HepG2 (cell line): ENCODE results near the gene KLHL36. TPM values are rescaled to one million over a fixed set of nuclear protein-coding genes. Genes with fewer than 3 reads are reported as not detected.

Experiments
- ATAD3A ChIP-seq: sonication (generic); formaldehyde crosslinking; IDR thresholded peaks from 2 replicates; pipeline ENCODE4 v1.4.0; 2020; ENCODE audit warnings: missing genetic modification reagents
- GABPA ChIP-seq, 2 experiments: IDR thresholded peaks; 2 replicates each; pipeline ENCODE4 v1.6.1; 2011 to 2016; ENCODE audit warnings: low read depth in 2 of 2, low read length in 1 of 2, missing biosample characterization in 1 of 2, missing genetic modification characterization in 1 of 2
- GLI4 ChIP-seq: sonication (generic); formaldehyde crosslinking; IDR thresholded peaks from 2 replicates; pipeline ENCODE4 v1.5.1; 2020; ENCODE audit warnings: missing genetic modification reagents, mild to moderate bottlenecking, moderate library complexity, borderline replicate concordance
- GPN1 ChIP-seq: sonication (generic); formaldehyde crosslinking; IDR thresholded peaks from 2 replicates; pipeline ENCODE4 v1.5.1; 2020; ENCODE audit warnings: missing genetic modification reagents, borderline replicate concordance
- KDM2A ChIP-seq: sonication (generic); formaldehyde crosslinking; IDR thresholded peaks from 2 replicates; pipeline ENCODE4 v1.4.0; 2020; ENCODE audit warnings: low read depth, missing genetic modification reagents, borderline replicate concordance
- MED1 ChIP-seq: sonication (generic); formaldehyde crosslinking; IDR thresholded peaks from 2 replicates; pipeline ENCODE4 v1.4.0; 2020; ENCODE audit warnings: missing genetic modification reagents
- MED8 ChIP-seq: sonication (generic); formaldehyde crosslinking; IDR thresholded peaks from 2 replicates; pipeline ENCODE4 v1.8.1; 2023; ENCODE audit warnings: mild to moderate bottlenecking, missing genetic modification reagents; ENCODE audit not compliant: insufficient replicate concordance
- PAF1 ChIP-seq: IDR thresholded peaks from 2 replicates; pipeline ENCODE4 v1.6.1; 2016; ENCODE audit warnings: missing genetic modification reagents, missing compliant biosample characterization
- RFXAP ChIP-seq: sonication (generic); formaldehyde crosslinking; IDR thresholded peaks from 2 replicates; pipeline ENCODE4 v1.4.0; 2020; ENCODE audit warnings: missing genetic modification reagents, borderline replicate concordance
- TAF1 ChIP-seq: sonication (generic); formaldehyde crosslinking; IDR thresholded peaks from 2 replicates; pipeline ENCODE4 v1.4.0; 2020; ENCODE audit warnings: missing genetic modification reagents
- THAP7 ChIP-seq: sonication (generic); formaldehyde crosslinking; IDR thresholded peaks from 2 replicates; pipeline ENCODE4 v1.8.1; 2023; ENCODE audit warnings: mild to moderate bottlenecking, missing genetic modification reagents
- ZBTB38 ChIP-seq: sonication (generic); formaldehyde crosslinking; IDR thresholded peaks from 2 replicates; pipeline ENCODE4 v1.5.1; 2020; ENCODE audit warnings: mild to moderate bottlenecking, missing genetic modification reagents
- ZFP82 ChIP-seq: sonication (generic); formaldehyde crosslinking; IDR thresholded peaks from 2 replicates; pipeline ENCODE4 v1.5.1; 2020; ENCODE audit warnings: mild to moderate bottlenecking, missing genetic modification reagents, borderline replicate concordance
- ZMYM4 ChIP-seq: sonication (generic); formaldehyde crosslinking; IDR thresholded peaks from 2 replicates; pipeline ENCODE4 v1.8.1; 2023; ENCODE audit warnings: mild to moderate bottlenecking, missing genetic modification reagents
- ZNF207 ChIP-seq: fragments of 450-650 bp; IDR thresholded peaks from 2 replicates; pipeline ENCODE4 v1.6.1; 2016; ENCODE audit warnings: antibody characterized with exemption, borderline replicate concordance
- ZNF292 ChIP-seq: sonication (generic); formaldehyde crosslinking; IDR thresholded peaks from 2 replicates; pipeline ENCODE4 v1.8.1; 2022; ENCODE audit warnings: mild to moderate bottlenecking, low read depth, missing genetic modification reagents, borderline replicate concordance
- ZNF564 ChIP-seq: sonication (generic); formaldehyde crosslinking; IDR thresholded peaks from 2 replicates; pipeline ENCODE4 v1.8.1; 2023; ENCODE audit warnings: mild to moderate bottlenecking, missing genetic modification reagents
- ZNF570 ChIP-seq: sonication (generic); formaldehyde crosslinking; IDR thresholded peaks from 2 replicates; pipeline ENCODE4 v1.4.0; 2020; ENCODE audit warnings: mild to moderate bottlenecking, missing genetic modification reagents, borderline replicate concordance
- ZNF580 ChIP-seq: IDR thresholded peaks from 2 replicates; pipeline ENCODE4 v1.6.1; 2016; ENCODE audit warnings: low read depth, borderline replicate concordance
- ZNF616 ChIP-seq: sonication (generic); formaldehyde crosslinking; IDR thresholded peaks from 2 replicates; pipeline ENCODE4 v1.5.0; 2020; ENCODE audit warnings: low read depth, mild to moderate bottlenecking, missing genetic modification reagents
- ZSCAN29 ChIP-seq: sonication (generic); formaldehyde crosslinking; conservative IDR thresholded peaks from 2 replicates; pipeline ENCODE4 v1.4.0; 2020; ENCODE audit warnings: mild to moderate bottlenecking, missing genetic modification reagents
- ZSCAN31 ChIP-seq: sonication (generic); formaldehyde crosslinking; IDR thresholded peaks from 2 replicates; pipeline ENCODE4 v1.5.0; 2020; ENCODE audit warnings: low read depth, mild to moderate bottlenecking, missing genetic modification reagents
- polyA plus RNA-seq, 8 experiments: library from polyadenylated mRNA; depleted of rRNA in 3 of 8; stranded (reverse) in 7 of 8; unstranded in 1 of 8; fragments of >200 nt; fragmentation: Illumina TruSeq in 4 of 8; extraction: Trizol in 4 of 8; gene quantifications; 2 replicates each; pipeline versions ENCODE4 v1.2.1 to v1.2.3, GENCODE V29; 2011 to 2016; ENCODE audit warnings: low read depth in 4 of 8, missing spikeins in 1 of 8, mixed read lengths in 1 of 8; ENCODE audit not compliant: insufficient read depth in 1 of 8
- total RNA-seq, 5 experiments: library from RNA; depleted of rRNA; stranded (reverse); fragments of >200 nt; fragmentation: Illumina TruSeq; extraction: Trizol; gene quantifications; 2 replicates each; pipeline ENCODE4 v1.2.3, GENCODE V29; 2016; ENCODE audit warnings: low read depth in 1 of 5
- TF ChIP-seq, protein P1 (sequence below): sonication (generic); formaldehyde crosslinking; IDR thresholded peaks from 2 replicates; pipeline ENCODE4 v1.4.0; 2020; ENCODE audit warnings: missing genetic modification reagents
- TF ChIP-seq, protein P2 (sequence below): fragments of 450-650 bp; IDR thresholded peaks from 2 replicates; pipeline ENCODE4 v1.6.1; 2017

The KLHL36 gene
- total and polyA plus RNA-seq, 2 of the 13 experiments (the other 11 are each of a cell fraction or from before 2014, with no cell fraction given) = 24.3 to 26.0 TPM

GRCh38 chr16:84599521-84600202, 48.6 kb upstream of the KLHL36 start (continued):
- no peak for TF ChIP-seq ZMYM4
- TF ChIP-seq PAF1 (CRISPR knock-in tag) = no peak
- TF ChIP-seq GLI4 = no peak
- no peak for TF ChIP-seq TAF1
- peak; percentile 82 for TF ChIP-seq MED1 (CRISPR knock-in tag)
- no peak for TF ChIP-seq KDM2A
- TF ChIP-seq ZSCAN29 = peak; percentile 91; the same call in 1 of the 2 replicates
- no peak for TF ChIP-seq ATAD3A (CRISPR knock-in tag)
- TF ChIP-seq ZNF580 = peak; percentile 24; the same call in 1 of the 2 replicates
- TF ChIP-seq ZNF616 (CRISPR knock-in tag) = no peak
- no peak for TF ChIP-seq GPN1 (CRISPR knock-in tag)
- no peak for TF ChIP-seq ZNF570
- TF ChIP-seq ZBTB38 (CRISPR knock-in tag) = no peak
- TF ChIP-seq THAP7 (CRISPR knock-in tag) = peak; percentile 62; the same call in 1 of the 2 replicates
- 0 out of 2 replicates have a peak, but pooled peaks have one; percentile 26 for TF ChIP-seq ZNF564 (CRISPR knock-in tag)
- TF ChIP-seq MED8 (CRISPR knock-in tag) = no peak
- TF ChIP-seq, protein P1, sequence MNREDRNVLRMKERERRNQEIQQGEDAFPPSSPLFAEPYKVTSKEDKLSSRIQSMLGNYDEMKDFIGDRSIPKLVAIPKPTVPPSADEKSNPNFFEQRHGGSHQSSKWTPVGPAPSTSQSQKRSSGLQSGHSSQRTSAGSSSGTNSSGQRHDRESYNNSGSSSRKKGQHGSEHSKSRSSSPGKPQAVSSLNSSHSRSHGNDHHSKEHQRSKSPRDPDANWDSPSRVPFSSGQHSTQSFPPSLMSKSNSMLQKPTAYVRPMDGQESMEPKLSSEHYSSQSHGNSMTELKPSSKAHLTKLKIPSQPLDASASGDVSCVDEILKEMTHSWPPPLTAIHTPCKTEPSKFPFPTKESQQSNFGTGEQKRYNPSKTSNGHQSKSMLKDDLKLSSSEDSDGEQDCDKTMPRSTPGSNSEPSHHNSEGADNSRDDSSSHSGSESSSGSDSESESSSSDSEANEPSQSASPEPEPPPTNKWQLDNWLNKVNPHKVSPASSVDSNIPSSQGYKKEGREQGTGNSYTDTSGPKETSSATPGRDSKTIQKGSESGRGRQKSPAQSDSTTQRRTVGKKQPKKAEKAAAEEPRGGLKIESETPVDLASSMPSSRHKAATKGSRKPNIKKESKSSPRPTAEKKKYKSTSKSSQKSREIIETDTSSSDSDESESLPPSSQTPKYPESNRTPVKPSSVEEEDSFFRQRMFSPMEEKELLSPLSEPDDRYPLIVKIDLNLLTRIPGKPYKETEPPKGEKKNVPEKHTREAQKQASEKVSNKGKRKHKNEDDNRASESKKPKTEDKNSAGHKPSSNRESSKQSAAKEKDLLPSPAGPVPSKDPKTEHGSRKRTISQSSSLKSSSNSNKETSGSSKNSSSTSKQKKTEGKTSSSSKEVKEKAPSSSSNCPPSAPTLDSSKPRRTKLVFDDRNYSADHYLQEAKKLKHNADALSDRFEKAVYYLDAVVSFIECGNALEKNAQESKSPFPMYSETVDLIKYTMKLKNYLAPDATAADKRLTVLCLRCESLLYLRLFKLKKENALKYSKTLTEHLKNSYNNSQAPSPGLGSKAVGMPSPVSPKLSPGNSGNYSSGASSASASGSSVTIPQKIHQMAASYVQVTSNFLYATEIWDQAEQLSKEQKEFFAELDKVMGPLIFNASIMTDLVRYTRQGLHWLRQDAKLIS = no peak
- TF ChIP-seq, protein P2, sequence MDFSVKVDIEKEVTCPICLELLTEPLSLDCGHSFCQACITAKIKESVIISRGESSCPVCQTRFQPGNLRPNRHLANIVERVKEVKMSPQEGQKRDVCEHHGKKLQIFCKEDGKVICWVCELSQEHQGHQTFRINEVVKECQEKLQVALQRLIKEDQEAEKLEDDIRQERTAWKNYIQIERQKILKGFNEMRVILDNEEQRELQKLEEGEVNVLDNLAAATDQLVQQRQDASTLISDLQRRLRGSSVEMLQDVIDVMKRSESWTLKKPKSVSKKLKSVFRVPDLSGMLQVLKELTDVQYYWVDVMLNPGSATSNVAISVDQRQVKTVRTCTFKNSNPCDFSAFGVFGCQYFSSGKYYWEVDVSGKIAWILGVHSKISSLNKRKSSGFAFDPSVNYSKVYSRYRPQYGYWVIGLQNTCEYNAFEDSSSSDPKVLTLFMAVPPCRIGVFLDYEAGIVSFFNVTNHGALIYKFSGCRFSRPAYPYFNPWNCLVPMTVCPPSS = no peak
- TF ChIP-seq ZFP82 (CRISPR knock-in tag) = no peak
- peak; percentile 95; the same call in 1 of the 2 replicates for TF ChIP-seq ZNF292 (CRISPR knock-in tag)
- TF ChIP-seq ZNF207 = no peak
- no peak for TF ChIP-seq ZSCAN31 (CRISPR knock-in tag)
- no peak for TF ChIP-seq RFXAP (CRISPR knock-in tag)
- no peak for TF ChIP-seq GABPA (IDR thresholded peaks at IDR 0.05; ENCODE audit: low read depth, low read length)
- TF ChIP-seq GABPA (CRISPR knock-in tag; IDR thresholded peaks at IDR 0.05; ENCODE audit: low read depth) = peak; percentile 63; the same call in 1 of the 2 replicates
